OCI-LY7 (cell line): ENCODE results near the gene ARL11. TPM values are rescaled to one million over a fixed set of nuclear protein-coding genes. Genes with fewer than 3 reads are reported as not detected.
"Not testable (repeated sequence)": the region's sequence is repeated elsewhere in the genome, so short reads cannot be mapped to it uniquely, and the experiment has no call there.

ENCODE experiments used
- BruUV-seq: library from RNA; stranded (reverse); fragments of 400-500 nt; replicated peaks from 2 replicates; lab custom pipeline; 2021; lab: Mats Ljungman, UMichigan
- CTCF ChIA-PET: fragments of 300-600 bp; sonication (Branson Sonifier 250); formaldehyde crosslinking; loops from one replicate; lab custom pipeline; 2022; ENCODE audit warnings: antibody characterized with exemption; ENCODE audit not compliant: unreplicated experiment; lab: Charles Lee
- POLR2A ChIA-PET: fragments of 300-600 bp; sonication (Branson Sonifier 250); formaldehyde crosslinking; loops from one replicate; lab custom pipeline; 2022; ENCODE audit warnings: antibody characterized with exemption; lab: Charles Lee
- DNase-seq: peaks from one replicate; pipeline ENCODE4 v3.0.0-alpha.2; 2015; ENCODE audit warnings: low spot score
- H2AFZ ChIP-seq: fragments of 200-600 bp; sonication (generic), shearing (Covaris generic); 2 replicates; pipeline ENCODE4 v1.6.1; 2014; ENCODE audit warnings: mild to moderate bottlenecking, antibody characterized with exemption, low read length, moderate library complexity
- H3K27ac ChIP-seq: fragments of 200-600 bp; sonication (generic); 2 replicates; pipeline ENCODE4 v1.5.1; 2014; ENCODE audit warnings: mixed run types, low read depth, mild to moderate bottlenecking, moderate library complexity, low read length, inconsistent platforms; ENCODE audit not compliant: poor library complexity, severe bottlenecking
- H3K36me3 ChIP-seq: fragments of 200-600 bp; sonication (generic); 2 replicates; pipeline ENCODE4 v1.6.1; 2014; ENCODE audit warnings: mild to moderate bottlenecking, antibody characterized with exemption, low read length, moderate library complexity, mixed read lengths; ENCODE audit not compliant: insufficient read depth
- H3K4me1 ChIP-seq: fragments of 200-600 bp; sonication (generic); 2 replicates; pipeline ENCODE4 v1.5.1; 2014; ENCODE audit warnings: mild to moderate bottlenecking, low read length; ENCODE audit not compliant: insufficient read depth, poor library complexity, severe bottlenecking
- H3K4me2 ChIP-seq: fragments of 200-600 bp; sonication (generic); 2 replicates; pipeline ENCODE4 v1.6.1; 2014; ENCODE audit warnings: mild to moderate bottlenecking, low read length
- H3K4me3 ChIP-seq: fragments of 200-600 bp; sonication (generic); 2 replicates; pipeline ENCODE4 v1.5.1; 2014; ENCODE audit warnings: mild to moderate bottlenecking, low read depth, low read length; ENCODE audit not compliant: poor library complexity, severe bottlenecking
- H3K79me2 ChIP-seq: fragments of 200-600 bp; sonication (generic); 2 replicates; pipeline ENCODE4 v1.6.1; 2016; ENCODE audit warnings: low read depth, mild to moderate bottlenecking, low read length, moderate library complexity, mixed read lengths; ENCODE audit not compliant: insufficient read depth
- H3K9me2 ChIP-seq: fragments of 200-600 bp; sonication (generic); 2 replicates; pipeline ENCODE4 v1.6.1; 2016; ENCODE audit warnings: mild to moderate bottlenecking, low read length, mixed read lengths; ENCODE audit not compliant: insufficient read depth
- H3K9me3 ChIP-seq: fragments of 200-600 bp; sonication (generic); 2 replicates; pipeline ENCODE4 v1.6.1; 2014; ENCODE audit warnings: mild to moderate bottlenecking, mixed run types, low read length, mixed read lengths
- H4K20me1 ChIP-seq: fragments of 200-600 bp; sonication (generic); 2 replicates; pipeline ENCODE4 v1.6.1; 2014; ENCODE audit warnings: mild to moderate bottlenecking, antibody characterized with exemption, low read length, moderate library complexity, mixed read lengths; ENCODE audit not compliant: insufficient read depth
- CTCF ChIP-seq: fragments of 200-600 bp; sonication (generic); conservative IDR thresholded peaks from 2 replicates; pipeline ENCODE4 v1.5.1; 2014; ENCODE audit warnings: mild to moderate bottlenecking, antibody characterized with exemption, low read length, moderate library complexity, mixed read lengths
- EZH2phosphoT487 ChIP-seq: fragments of 200-600 bp; sonication (generic); IDR thresholded peaks from 2 replicates; pipeline ENCODE4 v1.6.1; 2018; ENCODE audit warnings: low read depth, borderline replicate concordance, mild to moderate bottlenecking, mixed run types, antibody characterized with exemption, low read length, moderate library complexity, mixed read lengths
- intact Hi-C: fragments of 100-400 bp; cut with micrococcal nuclease; formaldehyde crosslinking; loops from one replicate; pipeline ENCODE4 v1.10.0; 2022; ENCODE audit not compliant: unreplicated experiment
- total RNA-seq, 2 experiments: library from RNA; depleted of rRNA in 1 of 2; stranded (reverse); fragments of >200 nt in 1 of 2; shearing (Covaris generic) in 1 of 2; gene quantifications; 2 replicates each; pipeline ENCODE4 v1.2.3, GENCODE V29; 2014 to 2022

ARL11 gene
- total RNA-seq, 2 experiments from 2014 or later, result 8.3 to 20.5 TPM

- no peak for DNase-seq
- Histone ChIP-seq H3K9me3 (no peaks in the 10 kb centered on the region), H2AFZ (peak overlapping the region; percentile 36), H3K27ac (no peak overlapping the region), H3K9me2 (no peaks in the 10 kb centered on the region), H3K4me1 (peaks cover 18% of the 10 kb centered on the region), H3K4me2 (no peak overlapping the region), H3K4me3 (no peak overlapping the region), H3K36me3 (peaks cover 7% of the 10 kb centered on the region; the same call in 1 of the 2 replicates), H3K79me2 (peaks cover 16% of the 10 kb centered on the region), H4K20me1 (peaks cover 6% of the 10 kb centered on the region; the same call in 1 of the 2 replicates)
- no TSS peak for BruUV-seq
- intact Hi-C loops, result loop anchor here (5.0 kb wide), 1 partner anchor 90 kb away; the partner anchor contains the start of gene PHF11
- CTCF ChIA-PET, result no interaction called here
- POLR2A ChIA-PET, result interaction anchor here (0.6 kb wide), 1 partner anchor 206 kb away, joined by 3 read pairs; no protein-coding TSS in a partner anchor
- no peak for TF ChIP-seq EZH2phosphoT487
- no peak for TF ChIP-seq CTCF
Observed at GRCh38 chr13:49587311-49587847, 40.9 kb upstream of the ARL11 start.

GRCh38 chr13:49590714-49591113, 37.6 kb upstream of the ARL11 start:
- POLR2A ChIA-PET, result interaction anchor here (0.6 to 1.2 kb wide), 6 partner anchors 22 to 296 kb away, joined by 3 to 7 read pairs (median 4); no protein-coding TSS in a partner anchor
- H3K79me2 ChIP-seq, H3K27ac ChIP-seq, H2AFZ ChIP-seq, H4K20me1 ChIP-seq, H3K9me2 ChIP-seq, H3K9me3 ChIP-seq, H3K4me2 ChIP-seq, H3K4me1 ChIP-seq, H3K4me3 ChIP-seq, DNase-seq, BruUV-seq, CTCF ChIA-PET, intact Hi-C loops, H3K36me3 ChIP-seq: not testable (repeated sequence)

GRCh38 chr13:49593876-49594275, 34.4 kb upstream of the ARL11 start:
- DNase-seq, H3K9me3 ChIP-seq, H3K27ac ChIP-seq, BruUV-seq, CTCF ChIA-PET, H3K9me2 ChIP-seq, H3K36me3 ChIP-seq, intact Hi-C loops, H3K4me3 ChIP-seq, H3K4me1 ChIP-seq, H4K20me1 ChIP-seq, H3K4me2 ChIP-seq, H3K79me2 ChIP-seq, H2AFZ ChIP-seq: not testable (repeated sequence)
- POLR2A ChIA-PET, result interaction anchor here (0.7 to 0.8 kb wide), 2 partner anchors 52 to 119 kb away, joined by 3 read pairs; no protein-coding TSS in a partner anchor
